ENCODE data around the gene DPP6.
"Not testable (repeated sequence)": the region's sequence is repeated elsewhere in the genome, so short reads cannot be mapped to it uniquely, and the experiment has no call there.

Gene DPP6

DNA sequence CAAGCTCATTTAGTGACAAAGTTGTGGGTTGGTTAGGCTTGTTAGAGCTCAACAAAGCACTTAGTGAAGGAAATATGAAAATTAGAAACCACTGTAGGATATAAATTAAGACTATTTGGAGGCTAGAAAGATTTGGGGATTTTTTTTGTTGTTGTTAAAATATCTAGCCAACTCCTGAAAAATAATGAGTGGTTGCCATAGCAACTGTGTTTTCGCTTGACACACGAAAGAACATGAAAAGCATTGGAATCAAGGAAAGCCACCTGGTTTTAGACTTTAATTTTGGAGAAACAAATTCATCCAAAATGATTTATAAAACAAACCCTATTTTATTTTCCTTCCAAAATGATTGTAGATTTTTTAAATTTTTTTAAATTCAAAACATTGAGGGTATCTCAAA lies 26.3 kb downstream of the DPP6 start:
- DNase-seq = not testable (repeated sequence)

DNA sequence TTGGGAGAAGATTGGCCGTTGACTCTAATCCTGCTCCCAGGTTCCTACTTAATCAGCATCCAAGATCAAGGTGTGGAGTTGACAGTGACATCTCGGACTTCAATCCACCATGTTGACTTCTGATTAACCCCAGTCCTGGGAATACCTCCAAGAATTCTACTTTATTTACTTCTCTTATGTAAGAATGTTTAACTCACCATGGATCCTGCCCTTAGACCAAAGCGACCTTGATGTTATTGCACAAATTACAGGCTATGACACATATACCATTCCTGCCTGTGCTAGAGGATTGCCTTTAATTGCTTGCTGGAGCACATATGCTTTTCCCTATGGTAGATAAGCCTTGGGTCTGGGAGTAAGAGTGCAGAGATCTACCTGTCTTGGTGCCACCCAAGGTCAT lies 28.1 kb downstream of the DPP6 start:
- not testable (repeated sequence) for DNase-seq

- DNase-seq = not testable (repeated sequence)
Observed at GRCh38 chr7:154087037-154087725, 35.0 kb downstream of the DPP6 start.

DNA sequence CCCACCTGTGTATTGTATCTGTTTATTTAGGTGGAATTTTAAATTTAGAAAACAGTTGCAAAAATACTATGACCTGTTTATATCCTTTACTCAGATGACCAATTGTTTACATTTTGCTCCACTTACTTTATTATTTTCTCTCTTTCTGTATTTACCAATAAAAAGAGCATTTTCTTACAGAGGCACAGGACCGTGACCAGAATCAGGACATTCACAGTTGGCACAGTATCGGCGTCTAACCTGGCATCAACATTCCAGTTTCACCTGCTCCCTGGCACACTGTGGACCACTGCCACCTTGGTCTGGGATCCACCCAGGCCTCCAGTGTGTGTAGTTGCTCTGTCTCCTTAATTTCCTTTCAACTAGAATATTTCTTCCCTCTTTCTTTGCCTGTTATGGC lies 39.9 kb downstream of the DPP6 start:
- DNase-seq = not testable (repeated sequence)

DNA sequence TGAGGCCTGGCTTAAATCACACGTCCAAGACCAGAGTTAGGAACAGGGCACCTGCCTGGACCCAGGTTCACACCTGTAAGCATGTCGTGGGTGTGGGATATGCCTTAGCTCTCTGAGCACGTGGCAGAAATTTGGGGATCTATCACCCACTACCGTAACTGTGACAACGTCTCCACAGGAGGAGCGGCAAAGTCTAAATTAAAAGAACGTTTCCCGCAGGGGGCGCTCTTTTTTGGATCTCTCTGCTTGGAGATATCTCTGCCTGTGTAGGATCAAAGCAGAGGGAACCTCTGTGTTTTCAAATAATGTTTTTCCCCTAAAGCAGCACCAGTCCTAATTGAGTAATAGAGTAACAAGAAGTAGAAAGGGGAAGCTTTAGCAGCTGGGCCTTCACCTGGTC lies 43.0 kb downstream of the DPP6 start:
- not testable (repeated sequence) for DNase-seq

- DNase-seq = not testable (repeated sequence)
Observed at GRCh38 chr7:154105063-154105462, 52.9 kb downstream of the DPP6 start.

GRCh38 chr7:154109615-154110014 lies 57.4 kb downstream of the DPP6 start:
- not testable (repeated sequence) for DNase-seq

- DNase-seq = not testable (repeated sequence)
Observed at GRCh38 chr7:154113732-154114351, 61.6 kb downstream of the DPP6 start.

DNA sequence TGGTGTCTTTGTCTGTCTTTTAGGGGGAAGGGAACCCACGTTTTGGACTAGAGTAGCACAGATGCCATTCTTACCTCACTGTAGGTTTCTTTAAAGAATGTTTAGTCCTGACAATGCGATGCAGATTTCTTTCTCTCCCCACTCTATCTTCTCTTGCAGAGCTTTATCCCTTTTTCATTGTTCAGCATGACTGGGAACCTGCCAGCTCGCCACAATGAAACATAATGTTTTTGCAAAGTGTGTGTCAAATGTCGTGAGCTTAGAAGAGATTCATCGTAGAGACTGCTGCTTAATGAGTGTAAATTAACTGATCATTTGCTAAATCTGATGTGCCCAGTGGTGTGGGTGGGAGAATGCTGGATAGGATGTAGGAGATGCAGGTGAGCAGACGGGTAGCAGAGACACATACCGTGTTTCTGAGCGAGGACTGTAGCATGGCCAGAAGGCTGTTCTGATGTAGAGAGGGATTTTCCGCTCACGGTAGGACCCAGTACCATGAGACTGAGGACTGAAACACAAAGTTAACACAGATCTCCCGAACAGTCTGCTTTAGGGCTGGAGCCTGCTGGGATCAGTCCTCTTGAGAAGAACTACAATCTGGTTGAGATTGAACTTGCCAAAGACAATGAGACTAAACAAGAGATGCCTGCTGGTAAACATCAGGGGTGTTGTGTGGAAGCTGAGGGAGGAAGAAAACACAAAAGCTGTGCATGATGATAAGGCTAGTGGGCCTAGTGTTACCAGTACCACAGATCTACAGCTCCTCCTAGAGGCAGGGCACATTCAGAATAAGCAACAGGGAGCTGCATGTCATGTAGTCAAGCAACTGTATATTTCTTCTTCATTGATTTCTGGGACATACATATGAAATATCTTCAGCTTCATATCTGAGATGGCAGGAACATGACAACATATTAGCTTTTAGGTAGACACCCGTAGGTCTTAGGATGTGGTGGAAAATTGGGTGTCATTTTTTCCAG lies 65.5 kb downstream of the DPP6 start:
- DNase-seq = not testable (repeated sequence)

DNA sequence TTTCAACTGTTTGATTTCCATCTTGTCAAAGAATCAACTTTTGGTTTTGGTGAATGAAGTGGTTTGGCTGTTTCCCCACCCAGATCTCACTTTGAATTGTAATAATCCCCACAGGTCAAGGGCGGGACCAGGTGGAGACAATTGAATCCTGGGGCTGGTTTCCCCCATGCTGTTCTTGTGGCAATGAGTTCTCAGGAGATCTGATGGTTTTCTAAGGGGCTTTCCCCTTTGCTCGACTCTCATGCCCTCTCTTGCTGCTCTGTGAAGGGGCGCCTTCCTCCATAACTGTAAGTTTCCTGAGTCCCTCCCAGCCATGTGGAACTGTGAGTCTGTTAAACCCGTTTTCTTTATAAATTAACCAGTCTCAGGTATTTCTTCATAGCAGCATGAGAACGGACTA lies 68.6 kb downstream of the DPP6 start:
- DNase-seq = not testable (repeated sequence)

DNA sequence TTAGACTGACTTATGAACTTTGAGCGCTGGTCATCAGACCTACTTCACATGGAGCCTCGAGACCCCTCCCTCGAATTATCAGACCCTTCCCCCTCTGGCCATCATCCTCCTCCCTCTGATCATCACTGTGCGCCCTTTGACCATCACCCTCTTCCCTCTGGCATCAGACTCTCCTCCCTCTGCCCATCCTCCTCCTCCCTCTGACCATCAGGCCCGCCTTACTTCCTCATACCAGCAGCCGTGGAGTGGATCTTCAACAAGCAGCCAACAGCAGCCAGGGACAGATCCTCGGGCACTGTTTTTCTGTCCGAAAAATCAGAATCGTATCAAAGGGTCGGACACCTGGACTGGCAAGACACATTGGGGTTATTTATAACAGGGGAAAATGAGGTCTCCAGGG lies 70.5 kb downstream of the DPP6 start:
- not testable (repeated sequence) for DNase-seq

GRCh38 chr7:154123397-154123796 lies 71.2 kb downstream of the DPP6 start:
- DNase-seq = not testable (repeated sequence)

- DNase-seq = not testable (repeated sequence)
Observed at GRCh38 chr7:154129142-154129541, 76.9 kb downstream of the DPP6 start.

DNA sequence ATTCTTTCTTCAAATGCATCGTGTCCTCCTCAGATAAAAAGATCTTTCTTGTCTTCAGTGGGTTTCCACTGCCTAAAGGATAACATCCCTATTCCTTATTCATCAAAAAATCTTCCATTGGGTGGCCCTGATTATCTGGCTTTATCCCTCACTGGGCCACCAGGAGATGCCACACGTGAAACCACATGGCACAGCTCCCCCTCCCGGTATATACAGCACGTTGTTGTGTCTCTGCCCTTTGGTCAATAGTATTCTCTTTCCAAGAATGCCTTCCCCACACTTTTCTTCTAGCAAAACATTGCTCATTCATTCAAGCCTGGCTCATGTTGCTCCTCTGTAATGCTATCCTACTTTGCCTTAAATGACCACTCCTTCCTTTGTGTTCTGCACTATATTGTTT lies 80.4 kb downstream of the DPP6 start:
- not testable (repeated sequence) for DNase-seq

DNA sequence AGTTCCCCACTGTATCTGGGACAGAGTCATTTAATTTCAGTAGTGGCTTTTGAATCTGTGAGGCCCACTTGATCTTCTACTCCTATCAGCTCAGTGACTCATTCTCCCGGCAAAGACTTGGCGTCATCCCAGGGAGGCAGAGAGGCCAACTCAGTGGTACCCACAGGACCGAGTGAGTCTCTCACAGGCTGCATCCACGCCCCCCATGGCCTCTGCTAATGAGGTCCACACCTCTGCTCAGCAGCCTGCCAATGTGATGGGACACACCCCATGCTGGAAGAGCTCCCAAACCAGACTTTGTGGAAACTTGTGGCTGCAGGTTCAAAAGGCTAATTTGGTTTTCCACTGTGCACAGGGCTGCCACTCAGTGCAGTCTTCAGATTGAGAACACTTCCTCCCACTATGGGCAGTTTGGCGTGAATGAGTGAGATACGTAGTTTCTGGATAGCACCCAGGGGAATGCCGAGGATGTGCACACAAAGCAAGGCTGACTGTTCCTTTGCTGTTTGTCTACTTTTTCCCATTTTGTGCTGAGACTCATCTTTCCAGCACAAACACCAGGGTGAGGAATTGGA lies 81.6 kb downstream of the DPP6 start:
- DNase-seq = not testable (repeated sequence)

DNA sequence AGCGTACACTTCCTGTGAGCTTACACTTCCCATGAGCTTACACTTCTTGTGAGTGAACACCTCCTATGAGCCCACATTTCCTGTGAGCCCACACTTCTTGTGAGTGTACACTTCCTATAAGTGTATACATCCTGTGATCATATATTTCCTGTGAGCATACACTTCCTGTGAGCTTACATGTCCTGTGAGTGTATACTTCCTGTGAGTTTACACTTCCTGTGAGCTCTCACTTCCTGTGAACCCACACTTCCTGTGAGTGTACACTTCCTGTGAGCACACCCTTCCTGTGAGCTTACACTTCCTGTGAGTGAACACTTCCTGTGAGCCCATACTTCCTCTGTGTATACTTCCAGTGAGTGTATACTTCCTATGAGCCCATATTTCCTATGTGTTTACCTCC lies 82.5 kb downstream of the DPP6 start:
- DNase-seq = not testable (repeated sequence)

DNA sequence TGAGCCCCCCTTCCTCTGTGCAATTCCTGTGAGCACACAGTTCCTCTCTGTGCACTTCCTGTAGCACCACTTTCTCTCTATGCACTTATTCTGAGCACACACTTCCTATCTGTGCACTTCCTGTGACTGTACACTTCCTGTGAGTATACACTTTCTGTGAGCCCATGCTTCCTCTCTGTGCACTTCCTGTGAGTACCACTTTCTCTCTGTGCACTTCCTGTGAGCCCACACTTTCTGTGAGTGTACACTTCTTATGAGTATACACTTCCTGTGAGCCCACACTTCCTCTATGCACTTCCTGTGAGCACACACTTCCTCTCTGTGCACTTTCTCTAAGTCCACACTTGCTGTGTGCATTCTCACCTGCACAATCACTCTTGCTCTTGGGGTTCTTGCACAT lies 83.4 kb downstream of the DPP6 start:
- not testable (repeated sequence) for DNase-seq

GRCh38 chr7:154145922-154146706 lies 93.9 kb downstream of the DPP6 start:
- not testable (repeated sequence) for DNase-seq

GRCh38 chr7:154146707-154147038 lies 94.5 kb downstream of the DPP6 start:
- DNase-seq = not testable (repeated sequence)

- DNase-seq = not testable (repeated sequence)
Observed at GRCh38 chr7:154148791-154149516, 96.8 kb downstream of the DPP6 start.

- not testable (repeated sequence) for DNase-seq
Observed at GRCh38 chr7:154150656-154151055, 98.5 kb downstream of the DPP6 start.

Measured in stimulated activated CD4-positive, alpha-beta T cell treated with anti-CD3 and anti-CD28 coated beads, Interleukin-4, amount 100 ng/mL, for 24 hours (primary cell).